ENCODE measurements around the gene TMCO4.
A peak's percentile ranks its signal among the peaks of the same experiment; 100 is the strongest.

TMCO4 gene

DNA sequence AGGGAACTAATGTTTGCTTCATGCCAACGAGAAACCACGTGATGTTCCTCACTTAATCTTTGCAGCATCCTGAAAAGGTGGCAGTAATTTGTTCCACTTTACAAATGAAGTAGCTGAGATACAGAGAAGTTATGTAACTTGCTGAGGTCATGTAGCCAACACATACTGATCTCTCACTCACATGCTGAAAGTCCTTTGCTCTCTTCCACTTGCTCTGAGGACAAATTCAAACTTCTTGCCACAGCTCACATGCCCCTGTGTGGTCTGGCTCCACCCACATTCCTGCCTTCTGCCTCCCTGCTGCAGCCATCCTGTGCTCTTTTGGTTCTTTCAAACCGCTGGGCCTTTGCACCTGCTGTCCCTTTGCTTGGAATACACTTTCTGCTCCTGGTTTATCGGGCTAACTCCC is 55.4 kb downstream of the TMCO4 start:
- DNase-seq = no peak

DNA sequence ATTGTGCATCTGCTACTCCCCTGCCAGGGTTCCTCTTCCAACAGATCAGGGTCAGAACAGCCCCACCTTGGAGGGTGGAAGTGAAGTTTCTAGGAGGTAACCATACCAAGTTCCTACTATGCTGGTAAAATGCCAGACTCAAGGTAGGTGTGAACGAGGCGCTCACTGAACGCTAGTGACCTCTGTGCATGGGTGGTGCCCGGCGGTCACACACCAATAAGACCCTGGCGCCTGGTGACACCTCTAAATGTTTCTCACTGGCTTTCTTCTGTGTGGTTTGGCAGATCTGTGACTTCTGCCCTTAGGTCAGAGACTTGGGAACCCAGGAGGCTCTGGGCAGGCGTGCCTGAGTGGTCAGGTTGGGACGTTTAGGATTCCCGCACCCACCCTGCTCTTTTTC is 55.9 kb downstream of the TMCO4 start:
- no peak for DNase-seq

- DNase-seq = no peak
Measured at GRCh38 chr1:19743180-19743579, 56.5 kb downstream of the TMCO4 start.

- no peak for DNase-seq
Measured at GRCh38 chr1:19739628-19740027, 60.1 kb downstream of the TMCO4 start.

DNA sequence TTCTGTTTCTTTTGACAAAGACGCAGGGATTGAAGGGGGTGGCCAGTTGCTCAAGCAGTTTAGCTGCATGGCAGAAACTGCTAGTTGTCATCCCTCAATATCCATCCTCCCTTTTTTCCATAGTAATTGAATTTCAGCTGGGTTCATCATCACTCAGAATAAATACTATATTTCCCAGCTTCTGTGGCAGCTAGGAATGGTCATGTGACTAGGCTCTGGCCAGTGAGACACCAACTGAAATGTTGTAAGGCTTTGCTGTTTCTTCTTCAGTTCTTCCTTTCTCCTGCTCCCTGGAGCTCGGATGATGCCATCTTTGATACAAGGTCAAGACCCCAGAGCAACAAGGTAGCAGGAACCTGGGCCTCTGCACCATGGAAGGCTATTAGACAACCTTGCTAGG is 61.0 kb downstream of the TMCO4 start:
- no peak for DNase-seq

DNA sequence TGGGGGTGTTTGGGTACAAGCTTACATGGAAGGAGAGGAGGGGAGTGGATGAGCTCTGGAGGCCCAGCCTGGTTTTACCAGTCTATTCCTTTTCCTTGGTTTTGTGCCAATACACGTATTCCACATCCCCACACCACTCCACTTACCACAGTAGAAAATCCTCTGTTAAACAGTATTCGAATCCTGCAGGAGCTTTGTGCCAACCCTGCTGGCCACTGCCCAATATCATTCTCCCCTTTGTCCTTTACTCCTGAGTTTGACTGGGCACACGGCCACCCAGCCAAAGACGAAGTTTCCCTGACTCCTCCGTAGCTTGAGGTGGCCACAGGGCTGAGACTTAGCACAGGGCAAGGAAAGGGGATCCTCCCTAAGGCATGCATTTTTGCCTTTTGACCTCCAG is 61.6 kb downstream of the TMCO4 start:
- DNase-seq = no peak

DNA sequence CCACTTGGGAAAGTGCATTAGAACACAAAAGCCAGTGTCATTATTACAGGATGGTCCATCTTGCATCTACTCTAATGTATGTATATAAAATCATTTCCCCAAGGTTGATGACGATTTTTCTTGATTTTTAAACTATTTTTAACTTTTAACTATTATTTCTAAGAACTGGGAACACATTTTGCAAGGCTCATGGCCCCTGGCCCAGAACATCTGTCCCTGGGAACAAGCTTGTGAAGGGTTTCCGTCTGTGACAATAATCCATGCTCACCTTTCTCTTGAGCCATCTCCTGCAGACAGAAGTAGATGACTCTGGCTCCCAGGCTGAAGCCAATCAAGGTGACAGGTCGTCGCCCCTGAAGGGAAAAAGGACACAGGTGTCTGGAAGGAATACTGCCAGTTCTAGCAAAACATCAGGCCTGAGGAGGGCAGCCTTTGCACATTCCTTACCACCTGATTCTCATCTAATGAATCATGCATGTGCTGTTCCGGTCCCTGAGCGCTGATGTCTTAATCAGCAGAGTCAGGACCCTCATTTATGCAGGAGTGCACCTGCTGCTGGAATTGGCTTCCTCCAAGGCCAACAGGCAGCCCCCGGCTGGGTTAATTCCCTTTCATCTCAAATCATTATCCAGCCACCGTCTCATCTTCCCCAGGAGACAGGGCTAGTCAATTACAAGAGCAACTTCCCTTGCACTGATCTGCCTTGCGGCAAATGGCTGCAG is 62.5 kb downstream of the TMCO4 start:
- DNase-seq = no peak

DNA sequence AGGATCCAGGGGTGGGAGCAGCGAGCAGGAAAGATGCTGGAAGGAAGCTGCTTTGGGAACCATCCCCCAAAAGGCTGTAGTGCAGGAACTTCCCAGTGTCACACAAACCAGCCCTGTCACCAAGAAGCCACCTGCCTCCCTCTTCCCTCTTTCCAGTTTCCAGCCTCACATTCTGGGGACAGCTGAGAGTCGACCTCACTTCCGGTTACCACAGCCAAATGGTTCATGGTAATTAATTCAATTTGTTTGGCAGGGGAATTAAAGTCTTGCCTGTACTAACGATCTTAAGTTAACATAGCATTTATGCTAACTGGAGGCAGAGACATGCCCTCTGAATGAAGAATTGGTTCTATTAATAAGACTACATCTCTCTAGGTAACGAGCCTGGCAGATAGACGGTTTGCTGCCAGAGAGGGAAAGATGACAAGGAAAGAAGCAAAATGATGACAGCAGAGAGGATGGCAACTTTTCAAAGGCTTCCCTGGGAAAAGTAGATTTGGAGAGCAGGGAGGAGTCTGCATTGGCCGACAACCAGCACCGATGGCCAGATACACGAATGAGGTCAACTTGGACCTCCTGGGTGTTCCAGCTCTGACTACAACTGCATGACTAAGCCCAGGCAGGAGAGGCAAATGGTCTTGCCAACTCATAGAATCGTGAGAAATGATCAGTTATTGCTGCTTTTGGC is 64.1 kb downstream of the TMCO4 start:
- peak; percentile 79 for DNase-seq

DNA sequence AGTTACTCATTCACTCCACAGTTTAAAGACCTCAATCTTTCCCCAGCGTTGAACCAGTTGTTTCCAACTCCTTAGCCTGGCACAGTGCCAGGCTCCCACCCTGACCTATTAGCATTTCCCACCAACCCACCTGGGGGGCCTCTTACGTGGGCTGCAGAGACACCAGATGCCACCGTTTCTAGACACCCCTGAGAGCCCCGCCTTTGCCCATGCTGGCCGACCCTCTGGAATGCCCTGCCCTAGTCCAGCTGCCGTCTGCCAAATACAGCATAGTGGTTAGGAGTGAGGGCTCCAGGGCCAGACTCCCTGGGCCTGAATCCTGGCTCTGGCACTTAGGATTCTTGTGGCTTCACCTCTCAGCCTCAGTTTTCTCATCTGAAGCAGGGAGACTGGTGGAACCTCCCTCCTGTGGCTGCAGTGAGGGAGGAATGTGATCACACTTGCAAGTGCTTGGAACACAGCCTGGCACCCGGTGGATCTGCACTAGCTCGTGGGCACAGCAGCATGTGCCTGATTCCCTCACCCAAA is 65.2 kb downstream of the TMCO4 start:
- DNase-seq = no peak

DNA sequence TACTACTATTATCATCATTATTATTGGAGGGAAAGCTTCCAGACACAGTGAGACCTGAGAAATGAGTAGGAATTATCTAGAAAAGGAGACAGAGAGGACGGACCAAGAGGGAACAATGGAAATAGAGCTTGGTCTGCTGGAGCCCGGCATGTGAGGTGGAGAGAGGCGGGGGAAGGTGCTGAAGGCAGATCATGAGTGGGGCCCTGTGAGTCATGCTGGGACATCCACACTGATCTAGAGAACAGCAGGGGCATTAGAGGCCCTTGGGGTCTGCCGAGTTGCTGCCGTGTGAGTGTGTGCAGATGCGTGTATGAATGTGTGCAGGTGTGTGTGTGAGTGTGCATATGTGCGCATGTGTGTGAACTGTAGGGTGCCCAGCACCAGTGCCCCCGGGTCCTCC is 65.7 kb downstream of the TMCO4 start:
- no peak for DNase-seq

- DNase-seq = no peak
Measured at GRCh38 chr1:19733615-19734014, 66.1 kb downstream of the TMCO4 start.

DNA sequence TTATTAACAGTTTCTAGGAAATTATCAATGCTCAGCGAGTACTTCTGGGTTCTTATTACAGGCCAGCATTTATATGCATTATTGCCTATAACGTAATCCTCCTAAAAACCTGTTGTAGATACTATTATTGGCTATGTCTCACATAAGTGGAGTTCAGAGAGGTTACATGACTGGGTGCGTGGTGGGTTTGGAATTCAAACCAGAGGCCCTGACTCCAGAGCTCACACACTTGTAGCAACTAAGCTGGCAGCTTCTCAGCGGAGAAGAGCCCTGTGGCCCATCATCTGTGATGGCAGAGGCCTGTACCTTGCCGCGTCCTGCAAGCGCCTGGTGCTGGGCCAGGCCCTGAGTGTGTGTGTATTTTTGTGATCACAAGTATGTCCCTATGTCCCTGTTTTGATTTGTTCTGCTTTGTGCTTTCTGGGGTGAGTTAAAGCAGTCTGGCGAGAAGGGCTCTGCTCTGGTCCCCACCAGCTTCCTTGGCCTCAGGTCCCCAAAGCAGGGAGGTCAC is 68.3 kb downstream of the TMCO4 start:
- no peak for DNase-seq

DNA sequence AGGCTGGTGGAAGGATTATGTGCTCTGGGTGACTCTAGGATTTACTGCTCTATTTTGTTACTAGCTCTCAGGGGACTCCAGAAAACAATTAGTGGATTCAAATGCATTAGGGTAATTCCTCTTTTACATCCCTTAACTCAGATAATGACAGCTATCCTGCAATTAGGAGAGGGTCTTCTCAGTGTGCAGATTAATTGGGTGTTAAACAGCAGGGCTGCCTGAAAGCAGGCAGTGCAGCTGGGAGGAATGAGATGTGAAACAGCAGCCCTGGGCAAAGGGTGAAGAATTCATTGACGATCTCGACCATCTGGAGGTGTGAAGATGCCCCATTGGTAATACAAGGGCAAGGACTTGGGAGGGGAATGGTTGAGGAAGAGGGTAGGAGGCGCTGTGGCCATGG is 68.9 kb downstream of the TMCO4 start:
- DNase-seq = no peak

DNA sequence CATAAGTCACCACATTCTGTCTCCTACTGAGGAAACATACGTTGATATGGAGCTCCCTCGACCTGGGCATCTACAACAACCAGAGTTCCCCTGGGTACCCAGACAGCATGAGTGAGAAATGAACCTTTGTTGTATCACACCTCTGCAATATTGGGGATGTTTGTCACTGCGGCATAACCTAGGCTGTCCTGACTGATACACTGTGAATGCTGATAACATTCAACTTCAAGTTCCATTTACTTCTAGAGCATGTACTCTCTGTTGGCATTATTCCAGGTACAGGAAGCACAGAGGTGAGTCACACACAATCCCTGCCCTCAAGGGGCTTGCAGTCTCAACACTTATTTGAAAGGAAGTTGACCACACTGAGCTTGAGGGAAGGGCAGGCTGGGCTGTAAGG is 69.5 kb downstream of the TMCO4 start:
- no peak for DNase-seq

DNA sequence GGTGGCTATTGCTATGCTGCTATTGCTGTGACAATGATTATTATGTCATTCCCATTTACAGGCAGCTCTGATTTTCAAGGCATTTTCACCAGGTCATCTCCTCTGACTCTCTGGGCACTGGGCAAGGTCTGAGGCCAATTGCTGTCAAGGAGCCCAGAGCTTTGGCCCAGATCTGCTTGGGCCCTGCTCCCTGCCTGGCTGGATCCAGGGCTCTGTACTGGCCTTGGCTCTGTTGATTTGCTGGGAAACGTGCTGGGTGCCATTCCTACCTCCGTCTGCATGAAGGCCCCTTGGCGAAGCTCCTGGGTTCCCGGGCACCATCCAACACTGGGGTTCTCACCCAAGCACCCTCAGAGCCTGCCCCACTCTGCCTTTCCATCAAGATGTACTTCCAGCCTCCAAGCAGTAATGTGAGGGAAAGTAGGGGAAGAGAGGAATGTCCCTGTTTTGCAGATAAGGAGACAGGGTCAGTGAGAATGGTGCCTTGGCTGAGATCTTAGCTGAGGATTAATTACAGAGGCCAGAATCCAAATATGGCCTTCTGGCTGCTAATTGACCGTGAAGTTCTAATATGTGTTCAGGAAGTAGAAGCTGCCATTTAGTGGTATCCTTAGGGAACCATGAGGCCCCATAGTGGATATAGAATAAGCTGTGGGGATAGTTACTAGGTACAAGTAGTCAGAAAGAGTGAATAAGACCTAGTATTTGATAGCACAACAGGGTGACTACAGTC is 71.1 kb downstream of the TMCO4 start:
- DNase-seq = no peak

DNA sequence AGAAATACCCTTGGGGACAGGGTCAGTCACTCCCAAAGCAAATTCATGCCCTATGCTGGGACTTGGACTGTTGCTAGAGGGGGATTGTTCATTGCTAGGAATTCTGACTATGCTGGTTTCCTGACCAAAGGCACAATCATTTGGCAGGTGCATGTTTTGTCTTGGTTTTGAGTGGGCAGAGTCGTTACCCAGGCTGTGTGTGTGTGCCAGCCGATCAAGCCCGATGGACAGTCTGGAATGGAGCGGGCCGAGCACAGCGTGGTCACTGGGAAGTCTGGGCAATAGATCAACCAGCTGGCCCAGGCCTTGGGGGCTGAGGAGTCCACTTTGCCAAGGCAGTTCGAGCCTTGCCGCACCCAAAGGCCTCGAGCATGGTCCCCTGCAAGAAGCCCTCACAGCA is 74.1 kb downstream of the TMCO4 start:
- no peak for DNase-seq

DNA sequence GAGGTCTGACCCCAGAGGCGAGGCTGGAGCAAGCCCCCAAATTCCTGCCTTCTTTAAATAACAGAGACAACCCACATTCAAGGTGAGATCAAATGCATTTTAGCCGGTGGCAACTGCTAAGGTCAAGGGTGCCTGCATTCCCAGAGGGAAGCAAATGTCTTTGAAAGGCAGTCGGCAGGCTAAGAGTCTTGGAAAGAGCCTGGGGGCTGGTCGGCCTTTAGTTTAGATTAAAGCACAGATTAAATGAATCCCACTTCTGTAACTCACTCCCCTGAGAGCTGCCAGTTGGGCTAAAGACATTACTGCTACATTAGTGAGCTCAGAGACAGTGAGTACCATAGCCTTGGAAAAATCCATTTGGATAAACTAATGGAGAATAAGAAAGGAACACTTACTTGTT is 75.8 kb downstream of the TMCO4 start:
- DNase-seq = no peak

DNA sequence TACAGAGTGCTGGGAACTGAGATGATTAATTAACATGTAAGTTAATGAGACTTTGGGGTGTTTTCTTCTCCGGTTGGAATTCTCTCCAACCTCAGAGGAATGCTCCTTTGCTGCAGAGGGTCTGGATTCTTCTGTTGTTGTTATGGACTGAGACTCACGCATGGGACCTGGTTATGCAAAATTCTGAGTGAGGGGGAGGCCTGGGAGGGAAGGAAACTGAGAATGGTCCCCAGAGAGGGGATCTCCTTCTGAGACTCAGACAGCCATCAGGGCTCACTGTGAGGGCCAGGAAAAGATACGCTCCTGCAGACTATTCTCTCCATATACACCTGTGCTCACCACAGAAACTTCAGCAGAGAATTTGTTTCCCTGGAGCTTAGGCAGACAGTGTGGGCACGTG is 78.7 kb downstream of the TMCO4 start:
- no peak for DNase-seq

- DNase-seq = no peak
Measured at GRCh38 chr1:19720174-19720573, 79.5 kb downstream of the TMCO4 start.

DNA sequence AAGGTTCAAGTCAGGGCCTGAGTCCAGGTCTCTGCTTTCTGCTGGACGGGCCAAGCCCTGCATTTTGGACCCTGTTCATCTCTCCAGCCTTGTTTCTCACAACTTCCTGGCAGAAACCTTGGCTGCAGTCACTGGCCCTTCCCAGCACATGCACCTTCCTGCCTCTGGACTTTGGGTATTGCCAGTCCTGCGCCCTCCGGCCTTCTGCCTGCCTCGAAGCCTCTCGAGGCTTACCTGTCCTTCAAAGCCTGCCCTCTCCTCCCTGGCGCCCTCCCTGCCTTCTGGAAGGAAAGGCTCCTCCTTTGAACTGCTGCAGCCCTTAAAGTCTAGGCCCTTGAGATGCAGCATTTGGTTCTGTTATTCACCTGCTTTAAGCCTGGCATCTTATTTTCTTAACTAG is 82.2 kb downstream of the TMCO4 start:
- DNase-seq = no peak

DNA sequence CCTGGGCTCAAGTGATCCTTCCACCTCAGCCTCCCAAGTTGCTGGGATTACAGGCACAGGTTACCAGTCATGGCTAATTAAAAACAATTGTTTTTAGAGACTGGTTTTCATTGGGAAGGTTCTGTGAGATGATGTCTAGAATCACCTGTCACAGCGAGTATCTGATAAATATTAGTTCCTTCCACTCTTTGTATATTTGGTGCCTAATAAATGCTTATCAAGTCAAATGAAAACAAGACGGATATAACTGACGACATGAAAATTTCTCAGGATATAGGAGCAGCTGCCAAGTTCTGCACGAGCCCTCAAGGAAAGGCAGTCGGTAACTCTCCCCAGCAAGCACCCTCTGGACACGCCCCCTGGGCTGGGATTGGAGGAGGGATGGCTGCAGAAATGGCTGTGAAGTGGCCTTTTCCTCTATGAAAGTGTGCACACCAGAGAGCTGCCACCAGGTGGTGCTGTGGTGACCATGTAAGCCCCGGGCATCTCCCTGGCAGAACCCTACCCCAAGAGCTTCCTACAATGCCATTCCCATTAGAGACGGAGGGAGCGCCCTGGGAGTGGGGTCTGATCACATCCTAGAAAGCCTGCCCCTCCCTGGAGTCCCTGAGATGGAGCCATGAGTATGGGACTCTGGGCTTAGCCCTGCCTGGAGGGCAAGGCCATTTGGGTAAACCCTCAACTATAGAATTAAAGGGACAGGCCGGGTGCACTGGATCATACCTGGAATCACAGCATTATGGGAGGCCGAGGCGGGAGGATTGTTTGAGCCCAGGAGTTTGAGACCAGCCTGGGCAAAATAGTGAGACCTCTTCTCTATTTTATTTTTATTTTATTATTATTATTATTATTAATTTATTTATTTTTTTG is 84.1 kb downstream of the TMCO4 start:
- peak; percentile 95 for DNase-seq

DNA sequence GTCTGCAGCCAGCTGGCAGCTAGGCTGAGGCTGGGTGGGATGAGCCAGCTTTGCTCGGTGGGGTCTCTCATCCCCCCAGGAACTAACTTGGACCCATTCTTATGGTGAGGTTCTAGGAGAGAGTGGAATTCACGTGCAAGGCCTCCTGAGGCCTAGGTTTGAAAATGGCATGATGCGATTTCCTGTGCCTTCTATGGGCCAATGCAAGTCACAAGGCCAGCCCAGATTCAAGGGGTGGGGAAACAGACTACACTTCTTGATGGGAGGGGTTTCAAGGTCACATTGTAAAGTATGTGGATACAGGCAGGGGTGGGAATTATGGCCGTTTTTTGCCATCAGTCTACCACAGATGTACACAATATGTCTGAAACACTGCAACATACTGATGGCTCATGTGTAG is 86.8 kb downstream of the TMCO4 start:
- no peak for DNase-seq

Measured in NCI-H1105 treated with DMSO at 0.1 percent for 48 hours (cell line).